NOMO-1 (cell line): ENCODE results near the gene LLGL2.

Experiments
- DNase-seq, 2 experiments: peaks; one replicate each; lab custom pipeline; 2025; ENCODE audit not compliant: unreplicated experiment in 2 of 2; lab: John Stamatoyannopoulos, UW

LLGL2 gene

DNA sequence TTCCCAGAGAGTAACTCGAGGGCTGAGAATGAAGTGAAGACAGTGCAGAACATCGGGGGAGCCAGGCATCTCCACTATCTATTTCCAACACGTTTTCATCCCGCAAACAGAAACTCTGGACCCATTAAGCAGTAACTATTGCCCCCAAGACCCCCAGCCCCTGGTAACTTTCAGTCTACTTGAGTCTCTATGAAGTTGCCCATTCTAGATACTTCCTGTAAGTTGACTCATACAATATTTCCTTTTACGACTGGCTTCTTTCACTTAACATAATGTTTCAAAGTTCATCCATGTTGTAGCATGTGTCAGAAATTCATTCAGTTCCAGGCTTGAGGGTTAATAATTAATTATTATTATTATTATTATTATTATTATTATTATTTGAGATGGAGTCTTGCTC, 81.6 kb downstream of the LLGL2 start:
- DNase-seq, result no peak

DNA sequence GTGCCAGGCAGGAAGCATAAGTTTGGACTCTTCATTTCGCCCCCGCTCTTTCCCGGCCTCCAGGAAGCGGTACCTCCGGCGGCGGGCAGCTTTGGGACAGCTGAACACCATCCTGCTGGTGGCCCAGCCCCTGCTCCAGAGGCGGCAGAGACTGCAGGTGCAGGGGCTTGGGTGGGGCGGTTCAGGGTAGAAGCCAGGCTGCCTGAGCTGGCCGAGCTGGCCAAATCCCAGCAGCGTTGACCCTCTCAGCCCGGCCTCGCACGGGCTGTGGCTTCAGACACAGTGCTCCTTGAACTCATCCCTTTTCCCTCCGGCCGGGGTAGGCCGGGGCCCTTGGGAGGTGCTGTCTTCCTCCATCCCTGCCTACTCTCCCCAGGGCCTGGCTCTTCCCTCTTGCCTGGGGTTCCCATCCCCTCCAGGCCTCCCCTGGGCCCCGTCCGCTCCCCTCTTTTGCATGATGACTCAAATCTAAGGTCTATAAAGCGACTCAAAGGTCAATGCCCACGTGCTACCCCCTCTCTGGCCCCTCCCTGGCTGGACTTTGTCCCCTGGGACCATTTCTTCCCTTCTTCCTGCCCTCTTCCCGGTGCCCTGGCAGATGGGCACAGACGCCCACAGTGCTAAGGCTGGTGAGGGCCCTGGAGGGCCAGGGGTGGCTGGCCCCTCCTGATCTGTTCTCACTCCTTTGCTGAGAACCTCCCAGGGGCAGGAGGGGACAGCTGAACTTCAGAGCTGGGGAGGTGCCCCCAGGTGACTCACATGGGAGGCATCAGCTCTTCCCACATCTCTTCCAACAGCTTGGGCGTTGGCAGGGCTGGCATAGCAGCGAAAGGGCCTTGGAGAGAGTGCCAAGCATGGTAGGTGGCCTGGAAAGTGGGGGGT, 84.8 kb downstream of the LLGL2 start:
- no peak for DNase-seq

DNA sequence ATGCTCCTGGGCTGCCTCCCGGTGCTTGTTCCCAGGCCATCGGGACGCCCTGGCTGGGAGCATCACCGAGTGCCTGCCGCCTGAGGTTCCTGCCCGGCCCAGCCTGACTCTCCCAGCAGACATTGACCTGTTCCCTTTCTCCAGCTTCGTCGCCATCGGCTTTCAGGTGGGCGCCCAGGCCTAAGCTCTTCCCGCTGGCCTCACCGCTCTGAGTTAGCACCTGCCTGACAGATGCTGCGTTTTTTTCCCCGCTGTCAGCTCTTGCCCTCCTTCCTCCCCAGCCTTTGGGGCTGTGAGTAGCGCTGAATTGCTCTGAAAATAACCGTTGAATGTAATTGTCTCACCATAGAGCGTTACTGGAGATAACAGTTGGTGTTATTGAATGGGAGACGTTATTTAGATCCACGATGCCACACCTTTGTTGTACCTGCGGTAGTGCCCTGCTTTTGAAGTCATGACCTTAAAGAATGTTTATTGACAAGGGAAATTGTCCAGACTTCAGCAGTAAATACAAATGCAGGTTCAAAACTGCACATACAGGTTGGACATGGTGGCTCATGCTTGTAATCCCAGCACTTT, 86.4 kb downstream of the LLGL2 start:
- DNase-seq, result no peak

DNA sequence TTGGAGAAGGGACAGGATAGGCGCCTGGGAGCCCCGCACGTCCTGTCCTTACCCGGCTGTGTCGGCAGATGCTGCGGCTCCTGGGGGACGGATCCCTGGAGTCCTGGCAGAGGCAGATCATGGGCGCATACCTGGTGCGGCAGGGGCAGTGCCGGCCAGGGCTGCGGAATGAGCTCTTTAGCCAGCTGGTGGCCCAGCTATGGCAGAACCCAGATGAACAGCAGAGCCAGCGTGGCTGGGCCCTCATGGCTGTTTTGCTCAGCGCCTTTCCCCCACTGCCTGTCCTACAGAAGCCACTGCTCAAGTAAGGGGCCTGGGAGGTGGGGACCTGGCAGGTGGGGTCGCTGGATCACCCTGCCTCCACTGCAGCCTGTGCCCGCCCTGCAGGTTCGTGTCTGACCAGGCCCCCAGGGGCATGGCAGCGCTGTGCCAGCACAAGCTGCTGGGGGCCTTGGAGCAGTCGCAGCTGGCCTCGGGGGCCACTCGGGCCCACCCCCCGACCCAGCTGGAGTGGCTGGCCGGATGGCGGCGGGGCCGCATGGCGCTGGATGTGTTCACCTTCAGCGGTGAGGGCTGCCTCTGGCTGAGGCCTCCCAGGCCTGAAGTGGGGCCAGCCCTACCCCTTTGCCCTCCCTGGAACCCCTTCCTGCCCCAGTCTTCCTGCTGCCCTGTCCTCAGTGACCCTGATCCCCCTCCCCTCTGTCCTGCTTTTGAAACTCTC, 87.6 kb downstream of the LLGL2 start:
- DNase-seq, result no peak

DNA sequence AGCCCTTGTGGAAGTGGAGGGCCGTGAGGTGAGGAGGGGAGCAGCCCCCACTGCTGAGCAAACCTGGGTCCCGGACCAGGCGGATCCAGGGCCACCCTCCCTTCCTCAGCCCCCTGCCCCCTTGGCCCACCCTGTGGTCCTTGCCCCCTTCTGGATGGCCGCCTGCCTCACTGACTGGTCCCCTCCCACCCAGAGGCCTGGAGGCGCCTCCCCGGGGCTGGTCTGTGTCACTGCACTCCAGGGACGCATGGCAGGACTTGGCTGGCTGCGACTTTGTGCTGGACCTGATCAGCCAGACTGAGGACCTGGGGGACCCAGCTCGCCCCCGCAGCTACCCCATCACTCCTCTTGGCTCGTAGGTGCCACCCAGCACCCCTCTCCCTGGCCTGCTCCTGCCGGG, 88.5 kb downstream of the LLGL2 start:
- no peak for DNase-seq

DNA sequence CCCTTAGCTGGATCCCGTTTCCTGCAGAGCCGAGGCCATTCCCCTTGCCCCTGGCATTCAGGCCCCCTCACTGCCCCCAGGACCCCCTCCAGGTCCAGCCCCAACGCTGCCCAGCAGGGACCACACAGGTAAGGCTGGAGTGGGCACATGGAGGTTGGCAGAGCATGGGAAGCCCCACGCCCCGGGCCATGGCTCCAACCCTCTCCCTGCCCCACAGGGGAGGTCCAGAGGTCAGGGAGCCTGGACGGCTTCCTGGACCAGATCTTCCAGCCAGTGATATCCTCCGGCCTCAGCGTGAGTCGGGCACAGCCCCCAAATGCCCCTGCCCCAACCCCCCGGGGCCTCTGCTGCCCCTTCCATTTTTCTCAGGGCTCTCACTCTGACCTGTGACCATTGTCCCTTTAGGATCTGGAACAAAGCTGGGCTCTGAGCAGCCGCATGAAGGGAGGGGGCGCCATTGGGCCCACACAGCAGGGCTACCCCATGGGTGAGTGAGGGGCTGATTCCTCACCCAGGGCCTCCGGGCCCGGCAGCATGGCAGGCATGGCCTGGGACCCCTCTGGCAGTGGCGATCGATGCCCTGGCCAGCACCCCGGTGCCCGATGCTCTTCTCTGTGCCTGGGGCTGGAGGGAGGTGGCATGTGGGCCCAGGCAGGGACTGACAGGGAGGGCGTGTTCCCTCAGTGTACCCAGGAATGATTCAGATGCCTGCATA, 89.2 kb downstream of the LLGL2 start:
- DNase-seq, result no peak

DNA sequence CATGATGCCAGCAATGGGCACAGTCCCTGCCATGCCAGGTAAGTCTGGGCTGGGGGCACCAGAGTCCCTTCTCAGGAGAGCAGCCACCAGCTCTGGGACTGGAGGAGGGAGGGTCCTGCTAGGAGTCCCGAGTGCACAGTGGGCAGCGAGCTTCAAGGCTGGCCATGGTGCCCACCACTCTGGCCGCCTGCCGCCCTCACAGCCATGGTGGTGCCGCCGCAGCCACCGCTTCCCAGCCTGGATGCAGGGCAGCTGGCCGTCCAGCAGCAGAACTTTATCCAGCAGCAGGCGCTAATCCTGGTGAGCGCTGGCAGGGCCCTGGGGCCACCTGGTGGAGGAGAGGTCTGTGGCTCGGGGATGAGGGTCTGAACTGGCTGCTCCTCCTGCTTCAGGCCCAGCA, 89.8 kb downstream of the LLGL2 start:
- no peak for DNase-seq

DNA sequence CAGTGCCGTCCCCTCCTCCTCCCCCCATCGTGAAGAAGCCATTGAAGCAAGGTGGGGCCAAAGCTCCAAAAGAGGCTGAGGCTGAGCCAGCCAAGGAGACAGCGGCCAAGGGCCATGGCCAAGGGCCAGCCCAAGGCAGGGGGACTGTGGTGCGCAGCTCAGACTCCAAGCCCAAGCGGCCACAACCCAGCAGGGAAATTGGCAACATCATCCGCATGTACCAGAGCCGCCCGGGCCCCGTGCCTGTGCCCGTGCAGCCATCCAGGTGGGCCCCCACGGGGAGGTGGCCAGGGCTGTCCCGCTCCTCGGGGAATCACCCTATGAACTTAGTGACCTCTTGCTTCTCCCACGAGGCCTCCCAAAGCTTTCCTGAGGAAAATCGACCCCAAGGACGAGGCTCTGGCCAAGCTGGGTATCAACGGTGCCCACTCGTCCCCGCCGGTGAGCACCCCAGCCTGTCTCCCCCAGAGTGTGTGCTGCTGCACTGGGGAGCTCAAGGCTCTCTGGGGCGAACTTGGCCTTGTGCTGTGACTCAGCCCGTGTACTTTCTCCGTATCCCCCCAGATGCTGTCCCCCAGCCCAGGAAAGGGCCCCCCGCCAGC, 91.1 kb downstream of the LLGL2 start:
- DNase-seq, result no peak

DNA sequence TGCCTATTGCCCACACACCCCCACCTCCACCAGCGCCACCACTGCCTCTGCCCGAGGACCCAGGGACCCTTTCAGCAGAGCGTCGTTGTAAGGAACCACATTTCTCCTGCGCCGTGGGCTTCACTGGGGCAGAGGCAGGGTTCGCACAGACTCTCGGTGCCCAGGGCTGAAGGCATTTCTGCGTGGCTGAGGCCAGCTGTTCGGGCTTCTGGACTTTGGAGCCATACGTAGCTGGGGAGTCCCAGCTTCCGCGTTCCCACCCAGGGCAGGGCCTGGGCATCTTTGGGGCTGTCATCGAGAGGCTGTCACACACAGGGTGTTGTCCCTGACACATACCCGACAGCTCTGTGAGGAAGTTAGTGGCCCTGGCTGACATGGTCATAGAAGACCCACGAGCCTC, 91.7 kb downstream of the LLGL2 start:
- DNase-seq, result no peak

DNA sequence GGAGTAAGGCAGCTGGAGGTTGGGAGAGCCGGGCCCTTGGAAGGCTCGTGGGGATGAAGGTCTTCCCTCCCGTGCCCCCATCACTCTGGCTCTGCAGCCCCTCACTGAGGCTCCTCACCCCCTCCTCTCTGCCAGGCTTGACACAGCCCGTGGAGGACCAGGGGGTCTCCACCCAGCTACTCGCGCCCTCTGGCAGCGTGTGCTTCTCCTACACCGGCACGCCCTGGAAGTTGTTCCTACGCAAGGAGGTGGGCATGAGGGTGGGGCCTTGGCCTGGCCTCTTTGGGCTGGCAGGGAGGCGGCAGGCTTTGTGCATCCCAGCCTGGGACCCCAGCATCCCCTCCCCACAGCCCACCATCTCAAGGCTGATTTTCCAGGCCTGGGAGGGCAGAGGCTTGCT, 92.2 kb downstream of the LLGL2 start:
- no peak for DNase-seq

DNA sequence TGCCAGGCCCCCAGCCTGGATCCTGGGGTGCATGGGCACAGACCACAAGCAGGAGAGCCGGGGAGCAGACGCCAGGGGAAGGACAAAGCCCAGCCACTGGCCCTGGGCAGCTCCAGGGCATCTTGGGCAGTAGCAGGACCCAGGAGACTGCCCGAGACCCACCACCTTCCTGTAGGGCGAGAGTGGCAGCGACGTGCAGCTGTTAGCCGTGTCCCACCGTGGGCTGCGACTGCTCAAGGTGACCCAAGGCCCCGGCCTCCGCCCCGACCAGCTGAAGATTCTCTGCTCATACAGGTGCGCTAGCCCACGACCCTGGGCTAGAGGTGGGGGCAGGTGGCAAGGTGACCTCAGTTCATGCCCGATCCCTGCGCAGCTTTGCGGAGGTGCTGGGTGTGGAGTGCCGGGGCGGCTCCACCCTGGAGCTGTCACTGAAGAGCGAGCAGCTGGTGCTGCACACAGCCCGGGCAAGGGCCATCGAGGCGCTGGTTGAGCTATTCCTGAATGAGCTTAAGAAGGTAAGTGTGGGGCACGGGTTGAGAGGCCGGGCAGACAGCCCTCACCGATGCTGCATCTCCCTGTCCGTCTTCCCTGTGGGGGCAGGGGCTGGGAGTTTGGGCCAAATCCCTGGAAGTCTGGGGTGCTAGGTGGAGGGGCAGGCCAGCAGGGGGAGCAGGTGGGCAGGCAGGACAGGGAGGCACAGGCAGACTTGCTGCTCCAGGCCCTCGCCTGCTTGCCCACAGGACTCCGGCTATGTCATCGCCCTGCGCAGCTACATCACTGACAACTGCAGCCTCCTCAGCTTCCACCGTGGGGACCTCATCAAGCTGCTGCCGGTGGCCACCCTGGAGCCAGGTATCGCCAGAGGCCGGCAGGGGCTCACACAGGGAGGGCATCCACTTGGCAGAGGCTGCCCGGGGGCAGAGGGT, 94.3 kb downstream of the LLGL2 start:
- no peak for DNase-seq

DNA sequence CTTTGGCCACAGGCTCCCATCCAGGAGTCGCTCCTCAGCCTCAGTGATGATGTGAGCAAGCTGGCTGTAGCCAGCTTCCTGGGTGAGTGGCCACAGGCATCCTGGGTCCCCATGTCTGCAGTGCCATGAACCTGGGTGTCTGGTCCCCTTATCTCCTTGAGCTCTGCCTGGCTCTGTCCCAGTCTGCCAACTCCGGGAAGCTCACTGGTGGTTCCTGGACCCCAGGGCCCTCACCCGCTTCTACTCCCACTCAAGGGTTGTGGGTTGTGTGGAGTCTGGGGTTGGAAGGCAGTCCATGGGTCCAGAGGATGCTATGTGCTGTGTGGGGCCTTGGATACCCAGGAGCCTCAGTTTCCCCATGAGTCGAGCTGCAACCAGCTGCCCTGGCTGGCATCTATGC, 96.0 kb downstream of the LLGL2 start:
- no peak for DNase-seq

DNA sequence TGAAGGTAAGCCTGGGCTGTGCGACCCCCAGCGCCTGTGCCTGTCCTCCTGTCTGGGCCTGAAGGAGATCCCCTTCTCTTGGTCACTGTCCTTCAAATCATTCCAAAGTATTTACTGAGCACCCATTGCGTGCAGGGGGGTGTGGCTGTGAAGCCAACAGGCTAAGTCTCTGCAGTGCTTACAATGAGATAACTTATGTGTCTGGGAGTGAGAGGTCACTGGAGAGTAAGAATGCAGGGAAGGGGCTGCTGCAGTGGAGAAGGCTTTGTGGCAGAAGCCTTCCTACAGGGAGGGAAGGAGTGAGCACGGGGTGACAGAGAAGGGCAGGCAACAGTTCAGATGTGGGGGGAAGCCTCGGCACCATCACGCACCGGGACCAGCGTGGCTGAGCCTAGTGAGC, 96.6 kb downstream of the LLGL2 start:
- no peak for DNase-seq

DNA sequence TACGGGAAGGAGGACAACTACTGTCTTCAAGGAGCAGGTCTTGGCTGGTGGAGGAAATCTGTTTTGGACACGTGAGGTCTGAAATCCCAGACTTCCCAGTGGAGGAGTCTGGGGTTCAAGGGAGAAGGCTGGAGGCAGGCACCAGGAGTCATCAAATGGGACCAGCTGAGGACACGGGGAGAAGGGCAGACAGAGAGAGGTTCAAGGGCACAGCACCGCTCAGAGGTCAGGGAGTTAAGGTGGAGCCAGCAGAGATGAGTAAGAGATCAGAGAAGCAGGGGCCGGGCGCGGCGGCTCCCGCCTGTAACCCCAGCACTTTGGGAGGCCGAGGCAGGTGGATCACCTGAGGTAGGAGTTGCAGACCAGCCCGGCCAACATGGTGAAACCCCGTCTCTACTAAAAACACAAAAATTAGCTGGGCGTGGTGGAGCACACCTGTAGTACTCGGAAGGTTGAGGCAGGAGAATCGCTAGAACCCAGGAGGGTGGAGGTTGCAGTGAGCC, 97.3 kb downstream of the LLGL2 start:
- no peak for DNase-seq

DNA sequence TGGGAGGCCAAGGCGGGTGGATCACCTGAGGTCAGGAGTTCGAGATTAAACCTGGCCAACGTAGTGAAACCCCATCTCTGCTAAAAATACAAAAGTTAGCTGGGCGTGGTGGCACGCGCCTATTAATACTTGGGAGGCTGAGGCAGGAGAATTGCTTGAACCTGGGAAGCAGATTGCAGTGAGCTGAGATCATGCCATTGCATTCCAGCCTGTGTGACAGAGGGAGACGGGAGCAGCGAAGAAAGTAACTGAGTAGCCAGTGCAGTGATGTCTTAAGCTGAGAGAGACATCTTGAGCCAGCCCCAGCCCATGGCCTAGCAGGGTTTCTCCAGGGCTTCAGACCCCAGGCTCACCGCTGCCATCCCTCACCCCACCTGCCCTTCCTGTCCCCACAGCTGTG, 97.9 kb downstream of the LLGL2 start:
- DNase-seq, result no peak

DNA sequence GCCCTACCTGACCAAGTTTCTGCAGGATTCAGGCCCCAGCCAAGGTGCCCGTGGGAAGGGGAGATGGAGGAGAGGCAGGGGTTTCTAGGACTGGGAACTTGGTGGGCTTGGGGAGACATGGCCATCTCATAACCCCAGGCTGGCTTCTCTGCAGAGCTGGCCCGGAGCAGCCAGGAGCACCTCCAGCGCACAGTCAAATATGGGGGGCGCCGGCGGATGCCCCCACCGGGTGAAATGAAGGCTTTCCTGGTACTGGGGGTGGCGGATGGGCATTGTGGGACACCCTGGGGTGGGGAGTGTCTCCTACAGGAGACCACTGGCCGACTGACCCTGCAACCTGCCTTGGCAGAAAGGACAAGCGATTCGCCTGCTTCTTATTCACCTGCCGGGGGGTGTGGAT, 98.5 kb downstream of the LLGL2 start:
- no peak for DNase-seq
